ENCODE results near the gene NETO2. TPM values are rescaled to one million over a fixed set of nuclear protein-coding genes. Genes with fewer than 3 reads are reported as not detected.

Gene NETO2
- total and polyA plus RNA-seq, 2 of the 13 experiments (the other 11 are each of a cell fraction or from before 2014, with no cell fraction given) = 8.2 to 13.5 TPM

GRCh38 chr16:47125757-47126156 is 18.0 kb downstream of the NETO2 start:
- Histone ChIP-seq H3K36me3 (replicated peaks in 1 of 2; ENCODE audit: control insufficient read depth in 1 of 2, insufficient read depth in 2 of 2, low read length in 2 of 2) (no peaks in the 10 kb centered on the region), H3K9ac (ENCODE audit: insufficient read depth, low read depth, low read length) (no peak overlapping the region), H3K4me2 (ENCODE audit: low read depth, low read length) (no peak overlapping the region), H3K4me3 (replicated peaks in 1 of 3; ENCODE audit: insufficient read depth in 1 of 3, low read depth in 2 of 3, low read length in 3 of 3) (no peak overlapping the region), H3K27me3 (ENCODE audit: control insufficient read depth in 1 of 2, insufficient read depth in 2 of 2, low read length in 2 of 2) (no peaks in the 10 kb centered on the region), H3K79me2 (ENCODE audit: insufficient read depth, low read length) (no peaks in the 10 kb centered on the region), H3K4me1 (ENCODE audit: insufficient read depth, low read length) (peaks cover 6% of the 10 kb centered on the region; the same call in 1 of the 2 replicates), H2AFZ (ENCODE audit: low read length) (no peak overlapping the region), H3K27ac (ENCODE audit: extremely low read length, insufficient read depth, low read length) (no peak overlapping the region), H3K9me3 (ENCODE audit: low read length) (no peaks in the 10 kb centered on the region), H4K20me1 (ENCODE audit: insufficient read depth, low read length) (no peaks in the 10 kb centered on the region)
- no peak for TF ChIP-seq CTCF (CRISPR knock-in tag; IDR thresholded peaks at IDR 0.05)
- no peak for TF ChIP-seq FOXJ3 (CRISPR knock-in tag; IDR thresholded peaks at IDR 0.05; ENCODE audit: borderline replicate concordance)
- TF ChIP-seq ZIK1 (CRISPR knock-in tag; IDR thresholded peaks at IDR 0.05; ENCODE audit: borderline replicate concordance, low read depth) = no peak
- no peak for TF ChIP-seq FOXO1 (CRISPR knock-in tag; IDR thresholded peaks at IDR 0.05)
- no peak for TF ChIP-seq ETS1 (CRISPR knock-in tag; IDR thresholded peaks at IDR 0.05)
- no peak for TF ChIP-seq ZNF432 (CRISPR knock-in tag; IDR thresholded peaks at IDR 0.05; ENCODE audit: borderline replicate concordance)
- TF ChIP-seq AHDC1 (CRISPR knock-in tag; IDR thresholded peaks at IDR 0.05; ENCODE audit: borderline replicate concordance) = no peak
- TF ChIP-seq ZBTB10 (CRISPR knock-in tag; IDR thresholded peaks at IDR 0.05; ENCODE audit: borderline replicate concordance) = no peak
- peak; percentile 95 for TF ChIP-seq HNRNPK (IDR thresholded peaks at IDR 0.05; ENCODE audit: low read depth, low read length, poor library complexity, severe bottlenecking)
- ChIA-PET POLR2A (no interaction called here), CTCF (ENCODE audit: low intra/inter-chr PET ratio, low total read pairs) (no interaction called here)
- in situ Hi-C loops (cut with HindIII; ENCODE audit: extremely low pct_ligation_motif_present, low pct_unique_long_range_greater_than_20kb) (no loop called here), intact Hi-C loops (cut with micrococcal nuclease; ENCODE audit: unreplicated experiment) (no loop called here)
- ATAC-seq (no peak), FAIRE-seq (no peak), DNase-seq (ENCODE audit: low spot score) (no peak)
- BruUV-seq (replicated peaks) = no TSS peak
- WGBS (ENCODE audit: low lambda C conversion rate) = 43% methylated on average over 4 of the region's 4 CpGs

Data from HepG2 (cell line).